DMS114 treated with DMSO at 0.1 percent for 48 hours (cell line): ENCODE data around the gene EML5.

ENCODE experiments used
- DNase-seq: peaks from one replicate; lab custom pipeline; 2025; ENCODE audit not compliant: unreplicated experiment; lab: John Stamatoyannopoulos, UW

The EML5 gene

GRCh38 chr14:88618476-88618875 is 174.3 kb downstream of the EML5 start:
- DNase-seq: no peak

DNA sequence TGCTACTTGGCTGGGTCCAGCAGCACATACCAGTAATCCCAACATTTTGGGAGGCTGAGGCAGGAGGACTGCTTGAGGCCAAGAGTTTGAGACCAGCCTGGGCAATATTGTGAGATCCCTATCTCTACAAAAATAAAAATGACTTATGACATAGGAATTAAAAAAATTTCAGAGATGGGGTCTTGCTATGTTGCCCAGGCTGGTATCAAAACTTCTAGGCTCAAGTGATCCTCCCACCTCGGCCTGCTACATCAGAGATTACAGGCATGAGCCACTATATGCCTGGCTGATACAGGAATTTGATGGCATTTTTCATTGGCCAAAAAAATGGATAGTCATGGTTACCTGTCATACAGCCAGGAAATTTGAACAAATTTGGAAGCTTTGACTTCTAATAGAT is 175.3 kb downstream of the EML5 start:
- no peak for DNase-seq

DNA sequence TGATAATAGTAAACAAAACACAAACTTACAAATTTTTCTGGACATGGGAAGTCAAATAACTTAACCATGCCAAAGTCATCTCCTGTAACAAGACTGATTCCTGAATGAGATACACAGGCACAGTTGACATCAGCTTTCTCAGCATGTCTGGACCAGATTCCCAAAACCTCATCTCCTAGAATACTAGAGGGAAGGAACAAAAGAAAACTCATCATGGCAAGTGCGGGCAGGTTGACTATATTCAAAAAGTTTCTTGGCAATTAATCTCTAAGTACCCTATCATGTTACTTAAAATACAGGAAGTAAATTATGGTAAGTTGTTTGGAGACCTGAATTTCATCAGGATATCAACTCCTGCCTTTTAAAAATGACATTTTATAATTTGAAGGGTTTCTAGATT is 176.1 kb downstream of the EML5 start:
- DNase-seq: no peak

- no peak for DNase-seq
These were observed 178.4 kb downstream of the EML5 start for GRCh38 chr14:88614218-88614907.

DNA sequence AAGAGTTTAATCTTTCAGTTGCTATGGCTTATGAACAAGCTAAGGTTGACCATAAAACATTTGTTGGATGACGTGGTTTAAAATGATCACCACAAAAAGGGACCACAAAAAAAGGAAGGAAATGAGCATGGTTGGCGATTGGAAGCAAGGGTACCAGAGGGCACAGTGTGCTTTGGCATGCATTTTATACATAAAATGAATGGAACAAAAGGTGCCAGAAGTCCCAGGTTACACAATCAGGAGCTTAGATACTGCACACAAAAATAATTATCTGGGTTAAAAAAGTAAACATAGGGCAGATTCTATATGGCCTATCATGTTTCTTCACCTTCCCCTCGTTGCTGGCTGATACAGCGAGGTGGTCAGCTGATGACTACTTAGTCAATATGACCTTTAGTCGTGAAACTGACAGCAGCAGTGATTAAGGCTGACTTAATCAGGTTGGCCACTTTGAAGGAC is 179.2 kb downstream of the EML5 start:
- DNase-seq: no peak

- no peak for DNase-seq
These were observed 179.8 kb downstream of the EML5 start for GRCh38 chr14:88612981-88613380.

DNA sequence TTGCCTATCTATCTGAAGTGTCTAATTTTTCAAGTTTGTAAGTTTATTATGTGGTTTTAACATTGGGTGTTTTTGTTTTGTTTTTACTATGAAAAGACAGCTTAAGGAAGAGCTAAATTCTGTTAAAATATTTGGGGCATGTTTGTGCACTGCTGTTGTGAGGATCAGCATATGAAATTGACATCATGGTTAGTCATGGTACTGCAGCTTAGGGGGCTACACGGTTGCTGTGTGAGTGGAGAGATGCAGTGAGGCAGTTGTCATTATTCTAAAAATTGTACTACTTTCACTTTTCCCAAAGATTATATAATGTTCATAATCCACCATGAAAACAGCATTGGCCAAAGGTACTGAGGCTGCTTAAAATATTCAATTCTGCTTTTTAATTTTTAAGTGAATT is 180.9 kb downstream of the EML5 start:
- DNase-seq: no peak

DNA sequence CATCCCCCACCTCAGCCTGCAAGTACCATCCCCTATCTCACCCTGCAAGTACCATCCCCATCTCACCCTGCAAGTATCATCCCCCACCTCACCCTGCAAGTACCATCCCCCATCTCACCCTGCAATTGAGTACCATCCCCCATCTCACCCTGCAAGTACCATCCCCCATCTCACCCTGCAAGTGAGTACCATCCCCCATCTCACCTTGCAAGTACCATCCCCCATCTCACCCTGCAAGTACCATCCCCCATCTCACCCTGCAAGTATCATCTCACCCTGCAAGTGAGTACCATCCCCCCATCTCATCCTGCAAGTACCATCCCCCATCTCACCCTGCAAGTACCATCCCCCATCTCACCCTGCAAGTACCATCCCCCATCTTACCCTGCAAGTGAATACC is 184.9 kb downstream of the EML5 start:
- no peak for DNase-seq

GRCh38 chr14:88605594-88605993 is 187.2 kb downstream of the EML5 start:
- no peak for DNase-seq

- DNase-seq: no peak
These were observed 188.5 kb downstream of the EML5 start for GRCh38 chr14:88604212-88604611.

DNA sequence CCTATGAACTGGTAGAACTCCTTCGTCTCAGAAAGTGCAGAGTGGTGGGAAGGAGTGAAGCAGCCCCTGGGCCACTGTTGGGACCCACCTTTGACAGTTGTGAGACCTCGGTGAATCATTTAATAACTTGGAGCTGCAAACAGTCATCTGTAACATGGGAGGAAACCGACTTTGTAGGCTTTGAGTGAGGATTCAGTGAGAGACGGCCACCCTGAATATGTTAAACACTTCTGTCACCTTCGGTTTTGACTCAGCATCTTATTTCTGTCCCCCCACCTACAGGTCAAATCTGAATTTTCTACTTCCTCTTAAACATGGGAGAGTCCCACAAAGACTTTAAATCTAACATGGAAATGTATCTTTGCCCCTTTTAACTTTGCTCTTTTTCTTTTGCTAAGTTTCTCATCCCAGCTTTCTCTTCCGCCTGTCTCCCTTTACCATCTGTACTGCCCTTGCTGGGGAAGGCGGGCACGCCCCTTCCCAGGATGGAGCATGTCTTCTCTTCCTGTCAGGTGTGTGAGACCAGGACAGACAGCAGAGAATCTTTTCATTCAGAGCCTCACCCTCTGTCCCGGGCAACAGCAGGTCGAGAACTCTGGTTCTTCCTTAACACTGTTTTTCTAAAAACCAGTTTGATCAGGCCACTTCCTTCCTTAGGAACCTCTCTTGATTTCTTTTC is 192.9 kb downstream of the EML5 start:
- no peak for DNase-seq

DNA sequence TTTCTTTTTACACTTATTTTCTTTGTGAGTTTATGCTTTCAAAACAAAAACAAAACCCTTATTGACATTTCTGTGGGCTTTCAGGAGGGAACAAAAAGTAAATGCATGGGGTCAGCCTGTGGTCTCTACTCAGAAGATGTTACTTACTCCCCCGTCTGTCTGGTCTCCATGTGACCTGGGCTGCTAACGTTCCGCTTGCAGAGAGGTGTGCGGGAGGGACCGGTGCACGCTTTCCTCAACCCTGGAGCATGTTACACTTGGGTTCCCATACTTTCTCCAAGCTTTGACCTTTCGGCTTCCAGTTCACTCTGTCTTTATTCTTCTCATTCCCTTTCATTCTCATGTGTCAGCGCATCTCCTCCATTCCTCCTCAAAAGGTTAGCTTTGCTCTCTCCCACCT is 193.4 kb downstream of the EML5 start:
- no peak for DNase-seq

DNA sequence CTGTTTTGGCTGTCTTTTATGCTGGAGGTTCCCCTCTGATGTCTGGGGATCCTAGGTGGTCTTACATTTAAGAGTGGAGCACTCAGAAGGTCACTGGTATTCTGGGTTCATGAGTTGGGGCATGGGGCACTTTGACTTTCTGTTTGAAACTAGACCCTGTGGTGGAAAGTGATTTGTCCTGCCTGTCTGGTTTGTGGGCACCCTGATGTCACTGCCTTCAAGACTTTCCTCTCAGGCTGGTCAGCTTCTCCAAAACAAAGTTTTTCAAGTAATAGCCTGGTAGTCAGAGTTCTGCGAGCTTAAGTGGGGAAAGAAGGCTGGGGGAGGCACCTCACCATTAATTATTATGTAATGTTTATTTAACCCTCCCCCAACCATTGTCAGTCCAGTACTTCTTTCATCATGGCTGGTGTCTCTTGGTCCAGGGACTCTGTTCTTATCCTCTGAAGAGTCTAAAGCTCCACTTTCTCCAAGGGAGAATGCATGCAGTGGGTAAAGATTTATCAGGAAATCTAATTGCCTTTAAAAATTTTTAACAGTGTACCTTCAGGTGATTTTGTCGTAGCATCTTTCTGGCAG is 194.6 kb downstream of the EML5 start:
- DNase-seq: no peak

GRCh38 chr14:88597601-88598000 is 195.2 kb downstream of the EML5 start:
- DNase-seq: no peak

- DNase-seq: no peak
These were observed 195.7 kb downstream of the EML5 start for GRCh38 chr14:88597038-88597437.

DNA sequence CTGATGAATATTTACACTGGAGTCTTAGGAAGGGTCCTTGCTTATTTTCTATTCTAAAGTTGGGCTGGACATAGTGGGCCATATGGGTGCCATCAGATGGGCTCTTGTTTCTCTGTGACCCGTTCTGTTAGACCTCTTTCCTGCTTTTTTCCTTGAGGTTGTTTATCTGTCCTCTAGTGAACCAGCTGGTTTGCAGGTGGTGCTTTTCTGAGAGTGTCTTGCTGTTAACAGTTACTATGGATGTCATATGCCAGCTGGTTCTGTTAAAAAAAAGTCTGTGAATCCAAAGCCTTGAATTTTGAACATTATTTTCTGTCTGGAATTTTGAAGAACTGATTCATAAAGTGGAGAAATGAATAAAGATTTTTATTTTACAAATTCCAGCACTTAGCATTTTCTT is 200.7 kb downstream of the EML5 start:
- no peak for DNase-seq

DNA sequence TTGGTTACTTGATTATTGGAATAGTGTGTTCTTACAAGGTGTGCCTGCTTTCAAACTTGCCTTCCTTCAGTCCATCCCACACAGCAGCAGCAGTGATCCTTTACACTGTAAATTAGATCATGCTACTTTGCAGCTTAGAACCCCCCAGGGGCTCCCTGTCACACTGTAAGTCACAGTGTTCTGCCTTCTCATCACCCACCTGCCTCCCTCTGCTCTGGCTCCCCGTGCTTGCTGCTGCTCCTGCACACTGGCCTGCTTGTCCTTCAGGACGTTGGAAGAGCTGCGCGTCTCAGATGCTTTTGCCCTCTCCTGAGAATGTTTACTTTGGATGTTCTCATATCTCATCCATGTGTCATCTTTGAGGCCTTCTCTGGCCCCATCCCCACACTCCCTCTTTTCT is 202.6 kb downstream of the EML5 start:
- no peak for DNase-seq

DNA sequence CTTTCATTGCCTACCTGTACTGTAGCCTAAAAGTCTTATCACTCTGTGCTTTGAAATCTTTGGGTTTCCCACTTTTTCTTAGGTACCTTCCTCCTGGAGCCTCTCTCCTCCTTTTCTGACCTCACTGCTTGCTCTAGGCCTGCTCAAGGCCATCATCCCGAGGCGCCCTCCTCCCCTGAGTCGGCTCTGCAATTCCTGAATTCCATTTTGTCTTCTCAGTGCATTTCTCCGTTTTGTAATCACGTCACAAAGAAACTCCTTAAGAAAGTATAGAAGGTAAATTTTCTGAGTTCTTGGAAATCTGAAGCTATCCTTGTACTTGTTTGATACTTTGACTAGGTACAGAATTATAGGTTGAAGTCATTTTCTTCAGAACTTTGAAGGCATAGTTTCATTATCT is 204.7 kb downstream of the EML5 start:
- DNase-seq: no peak

- DNase-seq: no peak
These were observed 208.3 kb downstream of the EML5 start for GRCh38 chr14:88584451-88584850.

GRCh38 chr14:88576222-88576621 is 216.5 kb downstream of the EML5 start:
- DNase-seq: no peak

DNA sequence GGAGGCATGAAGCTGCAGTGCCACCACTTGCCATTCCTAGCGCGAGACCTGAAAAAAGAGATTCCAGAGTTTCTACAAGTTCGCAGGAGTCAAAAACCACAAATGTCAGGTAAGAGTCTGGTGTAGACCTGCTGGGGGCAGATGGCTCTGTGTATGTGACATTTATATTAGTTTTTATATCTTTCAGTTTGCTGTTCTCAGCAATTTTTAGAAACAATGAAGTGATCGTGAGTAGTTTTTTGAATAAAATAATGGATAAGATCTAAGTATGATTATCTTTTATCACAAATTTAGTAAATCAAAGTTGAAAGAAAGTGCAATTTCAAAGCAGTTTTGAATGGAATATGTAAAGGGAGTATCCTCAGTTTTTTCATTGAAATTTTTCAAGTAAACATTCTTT is 220.6 kb downstream of the EML5 start:
- no peak for DNase-seq

DNA sequence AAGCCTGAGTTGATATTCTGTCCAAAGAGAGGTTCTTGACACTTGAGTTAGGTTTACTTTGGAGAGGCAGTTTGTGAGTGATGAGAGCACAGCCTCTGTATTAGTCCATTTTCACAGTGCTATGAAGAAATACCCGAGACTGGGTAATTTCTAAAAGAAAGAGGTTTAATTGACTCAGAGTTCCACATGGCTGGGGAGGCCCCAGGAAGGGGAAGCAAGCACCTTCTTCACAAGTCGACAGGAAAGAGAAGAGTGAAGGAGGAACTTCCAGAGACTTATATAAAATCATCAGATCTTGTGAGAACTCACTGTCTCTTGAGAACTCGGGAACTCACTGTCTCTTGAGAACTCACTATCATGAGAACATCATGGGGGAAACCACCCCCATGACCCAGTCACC is 224.6 kb downstream of the EML5 start:
- no peak for DNase-seq

DNA sequence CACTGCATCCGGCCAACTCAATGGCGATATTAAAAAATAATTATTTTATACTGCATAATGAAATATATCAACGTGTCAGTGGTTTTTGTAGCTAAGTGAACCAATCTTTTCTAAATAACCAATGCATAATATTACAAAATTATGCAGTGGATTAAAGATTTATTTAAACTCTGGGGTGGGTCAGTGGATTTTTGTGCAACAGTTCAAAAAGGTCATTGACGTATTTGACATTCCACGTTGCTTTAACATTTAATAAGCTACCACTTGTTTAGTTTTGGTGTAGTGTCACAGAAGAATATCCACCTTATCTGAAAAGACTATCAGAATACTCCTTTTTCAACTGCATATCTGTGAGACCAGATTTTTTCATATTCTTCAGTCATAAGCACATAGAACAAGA is 227.3 kb downstream of the EML5 start:
- no peak for DNase-seq
